ENCODE results near the gene DNM3.
"Not testable (repeated sequence)": the region's sequence is repeated elsewhere in the genome, so short reads cannot be mapped to it uniquely, and the experiment has no call there.

The DNM3 gene

GRCh38 chr1:172277275-172277674 lies 436.0 kb downstream of the DNM3 start:
- DNase-seq (ENCODE audit: low read depth in 2 of 2): no peak

GRCh38 chr1:172277989-172278388 lies 436.7 kb downstream of the DNM3 start:
- no peak for DNase-seq (ENCODE audit: low read depth in 2 of 2)

- DNase-seq (ENCODE audit: low read depth in 2 of 2): no peak
Measured at GRCh38 chr1:172278478-172278877, 437.2 kb downstream of the DNM3 start.

- no peak for DNase-seq (ENCODE audit: low read depth in 2 of 2)
Measured at GRCh38 chr1:172279939-172280636, 438.8 kb downstream of the DNM3 start.

GRCh38 chr1:172283766-172284165 lies 442.5 kb downstream of the DNM3 start:
- DNase-seq (ENCODE audit: low read depth in 2 of 2): no peak

GRCh38 chr1:172286629-172287076 lies 445.4 kb downstream of the DNM3 start:
- no peak for DNase-seq (ENCODE audit: low read depth in 2 of 2)

- no peak for DNase-seq (ENCODE audit: low read depth in 2 of 2)
Measured at GRCh38 chr1:172287208-172287607, 445.9 kb downstream of the DNM3 start.

- DNase-seq (ENCODE audit: low read depth in 2 of 2): no peak
Measured at GRCh38 chr1:172288581-172288980, 447.3 kb downstream of the DNM3 start.

- no peak for DNase-seq (ENCODE audit: low read depth in 2 of 2)
Measured at GRCh38 chr1:172289448-172289847, 448.1 kb downstream of the DNM3 start.

- DNase-seq (ENCODE audit: low read depth in 2 of 2): no peak
Measured at GRCh38 chr1:172292840-172293239, 451.5 kb downstream of the DNM3 start.

- DNase-seq (ENCODE audit: low read depth in 2 of 2): no peak
Measured at GRCh38 chr1:172293429-172293828, 452.1 kb downstream of the DNM3 start.

- DNase-seq (ENCODE audit: low read depth in 2 of 2): no peak
Measured at GRCh38 chr1:172298141-172298540, 456.8 kb downstream of the DNM3 start.

- DNase-seq (ENCODE audit: low read depth in 2 of 2): no peak
Measured at GRCh38 chr1:172298911-172299310, 457.6 kb downstream of the DNM3 start.

GRCh38 chr1:172299515-172299914 lies 458.2 kb downstream of the DNM3 start:
- no peak for DNase-seq (ENCODE audit: low read depth in 2 of 2)

GRCh38 chr1:172307508-172307907 lies 466.2 kb downstream of the DNM3 start:
- DNase-seq (ENCODE audit: low read depth in 2 of 2): not testable (repeated sequence)

GRCh38 chr1:172308142-172308541 lies 466.8 kb downstream of the DNM3 start:
- no peak for DNase-seq (ENCODE audit: low read depth in 2 of 2)

- no peak for DNase-seq (ENCODE audit: low read depth in 2 of 2)
Measured at GRCh38 chr1:172308577-172308976, 467.3 kb downstream of the DNM3 start.

- DNase-seq (ENCODE audit: low read depth in 2 of 2): no peak
Measured at GRCh38 chr1:172320733-172321132, 479.4 kb downstream of the DNM3 start.

- no peak for DNase-seq (ENCODE audit: low read depth in 2 of 2)
Measured at GRCh38 chr1:172321451-172321850, 480.2 kb downstream of the DNM3 start.

GRCh38 chr1:172322219-172323061 lies 481.1 kb downstream of the DNM3 start:
- DNase-seq (ENCODE audit: low read depth in 2 of 2): no peak

GRCh38 chr1:172323686-172324085 lies 482.4 kb downstream of the DNM3 start:
- no peak for DNase-seq (ENCODE audit: low read depth in 2 of 2)

GRCh38 chr1:172324086-172324485 lies 482.8 kb downstream of the DNM3 start:
- no peak for DNase-seq (ENCODE audit: low read depth in 2 of 2)

GRCh38 chr1:172324761-172325160 lies 483.5 kb downstream of the DNM3 start:
- DNase-seq (ENCODE audit: low read depth in 2 of 2): no peak
